HEK293T (cell line): Measurements from ENCODE around the gene SLC1A4.
A peak's percentile ranks its signal among the peaks of the same experiment; 100 is the strongest.
"Not testable (repeated sequence)": the region's sequence is repeated elsewhere in the genome, so short reads cannot be mapped to it uniquely, and the experiment has no call there.

Source experiments
- CTCF ChIA-PET: fragments of 350-600 bp; formaldehyde crosslinking; extraction: SDS; loops from one replicate; lab custom pipeline; 2021; ENCODE audit warnings: antibody characterized with exemption, inconsistent platforms; lab: Yijun Ruan, JAX
- POLR2A ChIA-PET: fragments of 350-600 bp; formaldehyde crosslinking; extraction: SDS; loops from one replicate; lab custom pipeline; 2020; ENCODE audit warnings: antibody characterized with exemption, inconsistent platforms; lab: Yijun Ruan, JAX
- DNase-seq: peaks from one replicate; pipeline ENCODE4 v3.0.0; 2012; ENCODE audit warnings: mixed read lengths; ENCODE audit errors: extremely low spot score
- ARNT ChIP-seq: fragments of 450-650 bp; IDR thresholded peaks from 2 replicates; pipeline ENCODE4 v1.6.1; 2017; ENCODE audit warnings: mild to moderate bottlenecking
- BHLHE40 ChIP-seq: fragments of 450-650 bp; IDR thresholded peaks from 2 replicates; pipeline ENCODE4 v1.6.1; 2016; ENCODE audit warnings: mild to moderate bottlenecking, moderate library complexity, borderline replicate concordance
- CTBP1 ChIP-seq: fragments of 450-650 bp; IDR thresholded peaks from 2 replicates; pipeline ENCODE4 v1.6.1; 2016; ENCODE audit warnings: borderline replicate concordance
- ELF4 ChIP-seq: fragments of 450-650 bp; IDR thresholded peaks from 2 replicates; pipeline ENCODE4 v1.6.1; 2017; ENCODE audit warnings: antibody characterized with exemption
- FOXA1 ChIP-seq: fragments of 450-650 bp; IDR thresholded peaks from 2 replicates; pipeline ENCODE4 v1.6.1; 2016; ENCODE audit warnings: mild to moderate bottlenecking
- FOXK2 ChIP-seq: fragments of 450-650 bp; IDR thresholded peaks from 2 replicates; pipeline ENCODE4 v1.6.1; 2016; ENCODE audit warnings: mild to moderate bottlenecking
- FOXM1 ChIP-seq: fragments of 450-650 bp; IDR thresholded peaks from 2 replicates; pipeline ENCODE4 v1.6.1; 2017; ENCODE audit warnings: mild to moderate bottlenecking, borderline replicate concordance
- HDGF ChIP-seq: fragments of 450-650 bp; IDR thresholded peaks from 2 replicates; pipeline ENCODE4 v1.6.1; 2017; ENCODE audit warnings: antibody characterized with exemption, borderline replicate concordance
- L3MBTL2 ChIP-seq: fragments of 450-650 bp; conservative IDR thresholded peaks from 2 replicates; pipeline ENCODE4 v1.6.1; 2016; ENCODE audit warnings: mild to moderate bottlenecking
- LEF1 ChIP-seq: fragments of 450-650 bp; IDR thresholded peaks from 2 replicates; pipeline ENCODE4 v1.6.1; 2017; ENCODE audit warnings: mild to moderate bottlenecking, borderline replicate concordance
- NFRKB ChIP-seq: fragments of 450-650 bp; IDR thresholded peaks from 2 replicates; pipeline ENCODE4 v1.6.1; 2016; ENCODE audit warnings: mild to moderate bottlenecking, moderate library complexity
- PKNOX1 ChIP-seq: fragments of 450-650 bp; IDR thresholded peaks from 2 replicates; pipeline ENCODE4 v1.6.1; 2016
- SP1 ChIP-seq: fragments of 450-650 bp; IDR thresholded peaks from 2 replicates; pipeline ENCODE4 v1.6.1; 2017
- SUZ12 ChIP-seq: fragments of 450-650 bp; IDR thresholded peaks from 2 replicates; pipeline ENCODE4 v1.6.1; 2016; ENCODE audit warnings: mild to moderate bottlenecking
- TARDBP ChIP-seq: fragments of 450-650 bp; IDR thresholded peaks from 2 replicates; pipeline ENCODE4 v1.6.1; 2016
- ZNF384 ChIP-seq: fragments of 450-650 bp; IDR thresholded peaks from 2 replicates; pipeline ENCODE4 v1.6.1; 2016

Gene SLC1A4

GRCh38 chr2:65033178-65033577 lies 44.0 kb downstream of the SLC1A4 start:
- CTCF ChIA-PET, result interaction anchor here (0.6 to 3.0 kb wide), 6 partner anchors 26 to 299 kb away, joined by 3 to 11 read pairs (median 4); no protein-coding TSS in a partner anchor
- TF ChIP-seq ZNF384 (peak; percentile 77), ELF4 (no peak)
- POLR2A ChIA-PET, result no interaction called here
- no peak for DNase-seq

- DNase-seq, POLR2A ChIA-PET: not testable (repeated sequence)
- CTCF ChIA-PET, result interaction anchor here (0.6 to 3.0 kb wide), 8 partner anchors 26 to 300 kb away, joined by 3 to 11 read pairs (median 4); no protein-coding TSS in a partner anchor
Measured at GRCh38 chr2:65033667-65034066, 44.5 kb downstream of the SLC1A4 start.

- TF ChIP-seq FOXK2 (no peak), ZNF384 (no peak)
- CTCF ChIA-PET, result no interaction called here
- no peak for DNase-seq
- POLR2A ChIA-PET, result interaction anchor here (1.9 kb wide), 1 partner anchor 21 kb away, joined by 7 read pairs; the partner anchor contains the start of gene CEP68
Measured at GRCh38 chr2:65035351-65035943, 46.2 kb downstream of the SLC1A4 start.

- POLR2A ChIA-PET, result interaction anchor here (1.9 kb wide), 1 partner anchor 19 kb away, joined by 7 read pairs; the partner anchor contains the start of gene CEP68
- no peak for DNase-seq
- CTCF ChIA-PET, result interaction anchor here (0.8 kb wide), 1 partner anchor 118 kb away, joined by 3 read pairs; no protein-coding TSS in a partner anchor
- TF ChIP-seq HDGF, result no peak
- TF ChIP-seq PKNOX1, result no peak
- no peak for TF ChIP-seq FOXA1
- no peak for TF ChIP-seq FOXK2
- no peak for TF ChIP-seq FOXM1
- TF ChIP-seq ELF4, result no peak
- no peak for TF ChIP-seq ARNT
- no peak for TF ChIP-seq ZNF384
- no peak for TF ChIP-seq NFRKB
Measured at GRCh38 chr2:65037178-65037577, 48.0 kb downstream of the SLC1A4 start.

GRCh38 chr2:65039640-65040039 lies 50.4 kb downstream of the SLC1A4 start:
- DNase-seq, result no peak
- ChIA-PET POLR2A (no interaction called here), CTCF (no interaction called here)
- TF ChIP-seq L3MBTL2, result no peak
- TF ChIP-seq HDGF, result no peak
- TF ChIP-seq BHLHE40, result no peak
- TF ChIP-seq ELF4, result no peak
- no peak for TF ChIP-seq ARNT
- TF ChIP-seq NFRKB, result no peak
- TF ChIP-seq TARDBP, result no peak
- no peak for TF ChIP-seq SUZ12
- no peak for TF ChIP-seq ZNF384
- TF ChIP-seq PKNOX1, result no peak
- TF ChIP-seq FOXM1, result no peak
- no peak for TF ChIP-seq FOXA1
- no peak for TF ChIP-seq SP1
- no peak for TF ChIP-seq LEF1
- TF ChIP-seq CTBP1, result no peak
- TF ChIP-seq FOXK2, result no peak

GRCh38 chr2:65040400-65041261 lies 51.4 kb downstream of the SLC1A4 start:
- ChIA-PET POLR2A (interaction anchor here (0.7 kb wide), 2 partner anchors 15 to 122 kb away, joined by 3 read pairs; no protein-coding TSS in a partner anchor), CTCF (interaction anchor here (0.6 to 1.0 kb wide), 4 partner anchors 16 to 123 kb away, joined by 3 to 4 read pairs (median 3); no protein-coding TSS in a partner anchor)
- DNase-seq, result peak; percentile 85

GRCh38 chr2:65043001-65043400 lies 53.8 kb downstream of the SLC1A4 start:
- ChIA-PET CTCF (interaction anchor here (1.1 kb wide), 1 partner anchor 125 kb away, joined by 8 read pairs; no protein-coding TSS in a partner anchor), POLR2A (no interaction called here)
- no peak for DNase-seq
- no peak for TF ChIP-seq ARNT
- no peak for TF ChIP-seq ELF4
- TF ChIP-seq FOXA1, result no peak
- TF ChIP-seq LEF1, result no peak
- TF ChIP-seq L3MBTL2, result no peak
- no peak for TF ChIP-seq HDGF
- TF ChIP-seq TARDBP, result no peak
- TF ChIP-seq SP1, result no peak
- TF ChIP-seq PKNOX1, result no peak
- no peak for TF ChIP-seq SUZ12
- no peak for TF ChIP-seq NFRKB
- TF ChIP-seq CTBP1, result no peak
- no peak for TF ChIP-seq FOXK2
- no peak for TF ChIP-seq ZNF384
- TF ChIP-seq BHLHE40, result no peak
- no peak for TF ChIP-seq FOXM1

More at GRCh38 chr2:65040400-65041261, 51.4 kb downstream of the SLC1A4 start:
- TF ChIP-seq ELF4, result no peak
- no peak for TF ChIP-seq LEF1
- no peak for TF ChIP-seq SP1
